Heart left ventricle (tissue), 13 donors: Measurements from ENCODE around the gene HS6ST1.

Source experiments
- POLR2A ChIP-seq, 2 donors: fragments of 450-650 bp; IDR thresholded peaks; one replicate each; pipeline ENCODE4 v1.6.1; 2017; ENCODE audit warnings: antibody characterized with exemption in 2 of 2, mild to moderate bottlenecking in 2 of 2, moderate library complexity in 2 of 2
- TF ChIP-seq, protein P1 (sequence below), 12 donors: fragments of 200-600 bp; sonication (generic) in 4 of 12; IDR thresholded peaks; one replicate each; pipeline versions ENCODE4 v1.5.0 to v1.8.0; 2018 to 2022; ENCODE audit warnings: antibody characterized with exemption in 12 of 12, mild to moderate bottlenecking in 5 of 12
- donor health status: ischemic (EF 13 %, LVEDD 7.1; RV severe dilation, severe dysfunction).
- donor health status: DM: no; HTN: yes; CAD: no.
- donor health status: DM: no; HTN: no; CAD: no.
- donor health status: ischemic (EF 25% LVEDD 6.9; RV normal size, moderate dysfunction).
- donor health status: ischemic (EF 25% LVEDD 5.7; RV mildly dilated, moderate dysfunction).
- donor health status: ischemic (EF 35%, LVEDD 5.7; RV mildly dilated, moderate dysfunction).
- donor health status: nonischemic (EF 11% LVEDD 7.7; RV severe dilation, severe dysfunction).
- donor health status: DM: yes; HTN: yes; CAD: no.
- donor health status: PGD.
- donor health status: ischemic (EF 29% LVEDD 5.4; RV normal size, mild dysfunction).
- donor health status: nonischemic (EF 23%, LVEDD 6.1; RV moderate dilation, normal function).

GRCh38 chr2:128286905-128287779, 31.5 kb downstream of the HS6ST1 start:
- TF ChIP-seq, protein P1, sequence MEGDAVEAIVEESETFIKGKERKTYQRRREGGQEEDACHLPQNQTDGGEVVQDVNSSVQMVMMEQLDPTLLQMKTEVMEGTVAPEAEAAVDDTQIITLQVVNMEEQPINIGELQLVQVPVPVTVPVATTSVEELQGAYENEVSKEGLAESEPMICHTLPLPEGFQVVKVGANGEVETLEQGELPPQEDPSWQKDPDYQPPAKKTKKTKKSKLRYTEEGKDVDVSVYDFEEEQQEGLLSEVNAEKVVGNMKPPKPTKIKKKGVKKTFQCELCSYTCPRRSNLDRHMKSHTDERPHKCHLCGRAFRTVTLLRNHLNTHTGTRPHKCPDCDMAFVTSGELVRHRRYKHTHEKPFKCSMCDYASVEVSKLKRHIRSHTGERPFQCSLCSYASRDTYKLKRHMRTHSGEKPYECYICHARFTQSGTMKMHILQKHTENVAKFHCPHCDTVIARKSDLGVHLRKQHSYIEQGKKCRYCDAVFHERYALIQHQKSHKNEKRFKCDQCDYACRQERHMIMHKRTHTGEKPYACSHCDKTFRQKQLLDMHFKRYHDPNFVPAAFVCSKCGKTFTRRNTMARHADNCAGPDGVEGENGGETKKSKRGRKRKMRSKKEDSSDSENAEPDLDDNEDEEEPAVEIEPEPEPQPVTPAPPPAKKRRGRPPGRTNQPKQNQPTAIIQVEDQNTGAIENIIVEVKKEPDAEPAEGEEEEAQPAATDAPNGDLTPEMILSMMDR (IDR thresholded peaks at IDR 0.05): no peak
- no peak for TF ChIP-seq POLR2A (IDR thresholded peaks at IDR 0.05)
